GM10248 (cell line): ENCODE measurements around the gene SLC22A14.

Source experiments
- CTCF ChIA-PET: fragments of 300-600 bp; sonication (Branson Sonifier 250); formaldehyde crosslinking; extraction: SDS; loops from one replicate; lab custom pipeline; 2021; ENCODE audit warnings: antibody characterized with exemption; lab: Yijun Ruan, JAX
- POLR2A ChIA-PET: fragments of 350-650 bp; sonication (Branson Sonifier 250); formaldehyde crosslinking; extraction: SDS; loops from one replicate; lab custom pipeline; 2020; ENCODE audit warnings: antibody characterized with exemption; lab: Yijun Ruan, JAX
- DNase-seq: peaks from one replicate; pipeline ENCODE4 v3.0.0; 2012; ENCODE audit errors: extremely low spot score
- CTCF ChIP-seq: IDR thresholded peaks from 2 replicates; pipeline ENCODE4 v1.5.1; 2012; ENCODE audit warnings: mild to moderate bottlenecking, low read depth; ENCODE audit errors: extremely low read depth, missing control alignments, control extremely low read depth

Gene SLC22A14

GRCh38 chr3:38260474-38260873 is 21.6 kb upstream of the SLC22A14 start:
- TF ChIP-seq CTCF = no peak
- no peak for DNase-seq
- ChIA-PET POLR2A (no interaction called here), CTCF (no interaction called here)

GRCh38 chr3:38264353-38264771 is 17.7 kb upstream of the SLC22A14 start:
- CTCF ChIA-PET = interaction anchor here (0.9 to 1.3 kb wide), 2 partner anchors 41 to 101 kb away, joined by 3 read pairs; no protein-coding TSS in a partner anchor
- POLR2A ChIA-PET = no interaction called here
- TF ChIP-seq CTCF = no peak
- no peak for DNase-seq

- ChIA-PET CTCF (interaction anchor here (1.3 kb wide), 1 partner anchor 42 kb away, joined by 3 read pairs; no protein-coding TSS in a partner anchor), POLR2A (no interaction called here)
- DNase-seq = no peak
- TF ChIP-seq CTCF = no peak
Observed at GRCh38 chr3:38264779-38265178, 17.3 kb upstream of the SLC22A14 start.

GRCh38 chr3:38265604-38266307 is 16.3 kb upstream of the SLC22A14 start, which contains the start of gene SLC22A13:
SLC22A13 (plus strand) TSS chr3:38265812; CDS start chr3:38265861, 49 bp downstream.
- TF ChIP-seq CTCF = no peak
- POLR2A ChIA-PET = no interaction called here
- DNase-seq = no peak
- CTCF ChIA-PET = interaction anchor here (1.2 kb wide), 1 partner anchor 14 kb away, joined by 3 read pairs; no protein-coding TSS in a partner anchor

- DNase-seq = no peak
- POLR2A ChIA-PET = no interaction called here
- no peak for TF ChIP-seq CTCF
- CTCF ChIA-PET = interaction anchor here (1.2 kb wide), 1 partner anchor 34 kb away, joined by 3 read pairs; no protein-coding TSS in a partner anchor
Observed at GRCh38 chr3:38266810-38267209, 15.3 kb upstream of the SLC22A14 start.

- ChIA-PET CTCF (interaction anchor here (1.2 kb wide), 1 partner anchor 33 kb away, joined by 3 read pairs; no protein-coding TSS in a partner anchor), POLR2A (no interaction called here)
- no peak for DNase-seq
- TF ChIP-seq CTCF = no peak
Observed at GRCh38 chr3:38267662-38268061, 14.4 kb upstream of the SLC22A14 start.
